GM23248 (cell line): ENCODE measurements around the gene BLACAT1. TPM values are rescaled to one million over a fixed set of nuclear protein-coding genes. Genes with fewer than 3 reads are reported as not detected.

ENCODE experiments used
- DNase-seq: peaks from one replicate; pipeline ENCODE4 v3.0.0-alpha.2; 2015
- H2AFZ ChIP-seq: fragments of 200-600 bp; sonication (generic); 2 replicates; pipeline ENCODE4 v1.6.1; 2016; ENCODE audit warnings: antibody characterized with exemption
- H3F3A ChIP-seq: fragments of 200-600 bp; sonication (generic); 2 replicates; pipeline ENCODE4 v1.6.1; 2016; ENCODE audit warnings: mild to moderate bottlenecking, antibody characterized with exemption, mixed run types; ENCODE audit not compliant: insufficient read depth
- H3K27ac ChIP-seq: fragments of 200-600 bp; sonication (generic); 2 replicates; pipeline ENCODE4 v1.5.1; 2016; ENCODE audit warnings: mild to moderate bottlenecking
- H3K27me3 ChIP-seq: fragments of 200-600 bp; sonication (generic); replicated peaks from 2 replicates; pipeline ENCODE4 v1.6.1; 2016; ENCODE audit warnings: mild to moderate bottlenecking; ENCODE audit not compliant: insufficient read depth
- H3K36me3 ChIP-seq: fragments of 200-600 bp; sonication (generic); 2 replicates; pipeline ENCODE4 v1.6.1; 2016; ENCODE audit warnings: low read depth, mild to moderate bottlenecking
- H3K4me1 ChIP-seq: fragments of 200-600 bp; sonication (generic); 2 replicates; pipeline ENCODE4 v1.6.1; 2016; ENCODE audit warnings: mild to moderate bottlenecking; ENCODE audit not compliant: insufficient read depth
- H3K4me2 ChIP-seq: fragments of 200-600 bp; sonication (generic); one replicate; pipeline ENCODE4 v1.6.1; 2016; ENCODE audit warnings: mild to moderate bottlenecking; ENCODE audit not compliant: unreplicated experiment
- H3K4me3 ChIP-seq: fragments of 200-600 bp; sonication (generic); 2 replicates; pipeline ENCODE4 v1.5.1; 2016; ENCODE audit warnings: mild to moderate bottlenecking
- H3K79me2 ChIP-seq: fragments of 200-600 bp; sonication (generic); 2 replicates; pipeline ENCODE4 v1.6.1; 2016; ENCODE audit warnings: mild to moderate bottlenecking; ENCODE audit not compliant: insufficient read depth
- H3K9ac ChIP-seq: fragments of 200-600 bp; sonication (generic); 2 replicates; pipeline ENCODE4 v1.6.1; 2016; ENCODE audit warnings: mild to moderate bottlenecking
- H3K9me2 ChIP-seq: fragments of 200-600 bp; sonication (generic); 2 replicates; pipeline ENCODE4 v1.6.1; 2016; ENCODE audit warnings: mixed run types, mild to moderate bottlenecking, moderate library complexity; ENCODE audit not compliant: insufficient read depth
- H3K9me3 ChIP-seq: fragments of 200-600 bp; sonication (generic); one replicate; pipeline ENCODE4 v1.6.1; 2017; ENCODE audit warnings: low read depth
- H4K20me1 ChIP-seq: fragments of 200-600 bp; sonication (generic); 2 replicates; pipeline ENCODE4 v1.6.0; 2016; ENCODE audit not compliant: insufficient read depth
- EZH2 ChIP-seq: fragments of 200-600 bp; sonication (generic); IDR thresholded peaks from 2 replicates; pipeline ENCODE4 v1.6.1; 2018; ENCODE audit warnings: antibody characterized with exemption, mild to moderate bottlenecking; ENCODE audit not compliant: insufficient read depth, poor library complexity, severe bottlenecking
- EZH2phosphoT487 ChIP-seq: fragments of 200-600 bp; sonication (generic); IDR thresholded peaks from 2 replicates; pipeline ENCODE4 v1.6.1; 2018; ENCODE audit warnings: antibody characterized with exemption, moderate library complexity, mild to moderate bottlenecking, low read depth; ENCODE audit not compliant: insufficient read depth
- WGBS, 2 experiments: methylation state at CpG; one replicate each; pipeline ENCODE4 v1.1.6; 2015 to 2017; ENCODE audit warnings: low lambda C conversion rate in 2 of 2, low coverage in 1 of 2; ENCODE audit errors: missing lambda C conversion rate in 2 of 2; 5-methylcytosine and 5-hydroxymethylcytosine counted together
- in situ Hi-C: fragments of 300-500 bp; cut with MboI; formaldehyde crosslinking; loops from 2 replicates; pipeline ENCODE4 v1.15.0; 2020
- polyA plus RNA-seq: library from polyadenylated mRNA; unstranded; fragments of >200 nt; fragmentation: Nextera tagmentation; extraction: Ambion mirVana; gene quantifications from 2 replicates; pipeline ENCODE4 v1.2.1, GENCODE V29; 2016
- total RNA-seq: library from RNA; depleted of rRNA; stranded (reverse); fragments of >200 nt; shearing (Covaris generic); gene quantifications from 2 replicates; pipeline ENCODE4 v1.2.3, GENCODE V29; 2014

The BLACAT1 gene
- total and polyA plus RNA-seq, 2 experiments from 2014 or later = not detected

DNA sequence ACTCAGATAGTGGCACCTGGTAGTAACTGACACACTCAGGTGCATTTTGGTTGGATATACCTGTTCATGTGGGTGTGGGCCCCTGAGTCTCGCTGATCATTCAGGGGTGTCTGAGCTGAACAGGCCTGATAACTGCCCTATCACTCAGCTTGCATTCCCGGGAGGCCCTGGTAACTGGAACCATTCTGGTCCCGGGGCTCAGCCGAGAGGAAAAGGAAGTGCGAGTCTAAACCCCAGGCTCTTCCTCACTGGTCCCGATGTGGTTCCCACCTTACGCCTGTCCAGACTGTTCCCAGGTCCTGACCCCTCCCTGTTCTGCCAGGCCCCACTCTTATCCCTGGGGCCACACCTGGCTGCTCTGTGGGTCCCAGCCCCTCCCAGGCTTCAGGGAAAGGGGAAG is 36.9 kb upstream of the BLACAT1 start:
- Histone ChIP-seq H3K4me1 (peaks cover 20% of the 10 kb centered on the region), H2AFZ (no peak overlapping the region), H3K36me3 (no peaks in the 10 kb centered on the region), H3K9ac (no peak overlapping the region), H3K4me3 (0 out of 2 replicates have a peak overlapping the region, but pooled peaks have one; percentile 1), H3K4me2 (peak overlapping the region; percentile 51), H3K9me2 (no peaks in the 10 kb centered on the region), H3K27ac (no peak overlapping the region), H3F3A (no peaks in the 10 kb centered on the region), H3K27me3 (peaks cover 11% of the 10 kb centered on the region), H4K20me1 (no peaks in the 10 kb centered on the region), H3K9me3 (no peaks in the 10 kb centered on the region), H3K79me2 (no peaks in the 10 kb centered on the region)
- TF ChIP-seq EZH2 (no peak), EZH2phosphoT487 (no peak)
- DNase-seq = no peak
- in situ Hi-C loops = no loop called here
- WGBS, 2 experiments = 37 to 45% methylated on average over 7 of the region's 7 CpGs

DNA sequence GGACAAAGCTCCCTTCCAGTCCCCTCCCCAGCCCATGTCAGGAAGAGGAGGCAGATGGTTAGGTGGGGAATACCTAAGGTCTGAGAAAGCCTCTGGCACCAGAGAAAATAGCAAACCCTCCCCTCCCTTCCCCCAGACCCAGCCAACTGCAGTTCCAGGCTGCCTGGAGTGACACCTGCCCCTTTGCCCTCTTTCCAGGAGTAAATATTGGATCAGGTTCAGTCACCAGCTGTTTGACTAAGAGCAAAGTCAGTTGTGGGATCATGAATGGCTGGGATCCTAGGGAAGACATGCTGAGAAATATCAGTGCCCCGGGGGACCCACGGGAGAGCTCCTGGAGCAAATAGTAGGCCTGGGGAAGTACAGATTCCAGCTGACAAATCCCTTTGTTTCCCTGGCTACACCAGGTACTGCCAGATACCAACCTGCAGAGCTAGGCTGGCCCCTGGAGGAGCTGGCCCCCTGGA is 36.4 kb upstream of the BLACAT1 start:
- Histone ChIP-seq H3K4me3 (no peak overlapping the region), H3F3A (no peaks in the 10 kb centered on the region), H3K27ac (no peak overlapping the region), H3K36me3 (no peaks in the 10 kb centered on the region), H2AFZ (no peak overlapping the region), H3K9me2 (no peaks in the 10 kb centered on the region), H4K20me1 (no peaks in the 10 kb centered on the region), H3K9ac (no peak overlapping the region), H3K79me2 (no peaks in the 10 kb centered on the region), H3K27me3 (peaks cover 11% of the 10 kb centered on the region), H3K4me2 (no peak overlapping the region), H3K4me1 (peaks cover 20% of the 10 kb centered on the region), H3K9me3 (no peaks in the 10 kb centered on the region)
- TF ChIP-seq EZH2phosphoT487 (no peak), EZH2 (no peak)
- in situ Hi-C loops = no loop called here
- no peak for DNase-seq
- WGBS, 2 experiments = 4 to 28% methylated on average over 2 of the region's 2 CpGs

DNA sequence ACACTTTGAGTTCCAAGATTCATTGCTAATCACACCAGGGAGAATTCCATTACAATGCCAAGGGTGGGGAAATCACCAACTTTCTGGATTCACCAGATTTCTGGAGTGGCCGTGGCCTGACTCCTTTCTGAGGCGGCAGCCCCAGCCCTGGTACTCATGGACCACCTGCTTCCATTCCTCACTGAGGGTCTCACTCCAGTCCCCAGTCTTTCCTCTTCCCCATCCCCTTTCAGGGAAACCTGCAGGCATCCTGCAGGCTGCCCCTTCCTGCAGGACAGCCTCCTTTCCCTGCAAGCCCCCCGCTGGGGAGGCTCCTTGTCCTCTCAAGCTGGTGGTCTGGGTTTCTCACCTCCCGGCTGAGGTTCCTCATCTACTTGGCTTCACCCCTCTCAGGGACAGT is 35.9 kb upstream of the BLACAT1 start:
- Histone ChIP-seq H4K20me1 (no peaks in the 10 kb centered on the region), H3K27ac (no peak overlapping the region), H3K9ac (no peak overlapping the region), H3K4me3 (no peak overlapping the region), H3K27me3 (peaks cover 11% of the 10 kb centered on the region), H3K9me2 (no peaks in the 10 kb centered on the region), H3F3A (no peaks in the 10 kb centered on the region), H2AFZ (no peak overlapping the region), H3K4me2 (no peak overlapping the region), H3K79me2 (no peaks in the 10 kb centered on the region), H3K36me3 (no peaks in the 10 kb centered on the region), H3K9me3 (no peaks in the 10 kb centered on the region), H3K4me1 (peaks cover 20% of the 10 kb centered on the region)
- in situ Hi-C loops = no loop called here
- no peak for TF ChIP-seq EZH2phosphoT487
- peak; percentile 26 for DNase-seq
- 5 to 13% methylated on average over 4 of the region's 4 CpGs for WGBS, 2 experiments

DNA sequence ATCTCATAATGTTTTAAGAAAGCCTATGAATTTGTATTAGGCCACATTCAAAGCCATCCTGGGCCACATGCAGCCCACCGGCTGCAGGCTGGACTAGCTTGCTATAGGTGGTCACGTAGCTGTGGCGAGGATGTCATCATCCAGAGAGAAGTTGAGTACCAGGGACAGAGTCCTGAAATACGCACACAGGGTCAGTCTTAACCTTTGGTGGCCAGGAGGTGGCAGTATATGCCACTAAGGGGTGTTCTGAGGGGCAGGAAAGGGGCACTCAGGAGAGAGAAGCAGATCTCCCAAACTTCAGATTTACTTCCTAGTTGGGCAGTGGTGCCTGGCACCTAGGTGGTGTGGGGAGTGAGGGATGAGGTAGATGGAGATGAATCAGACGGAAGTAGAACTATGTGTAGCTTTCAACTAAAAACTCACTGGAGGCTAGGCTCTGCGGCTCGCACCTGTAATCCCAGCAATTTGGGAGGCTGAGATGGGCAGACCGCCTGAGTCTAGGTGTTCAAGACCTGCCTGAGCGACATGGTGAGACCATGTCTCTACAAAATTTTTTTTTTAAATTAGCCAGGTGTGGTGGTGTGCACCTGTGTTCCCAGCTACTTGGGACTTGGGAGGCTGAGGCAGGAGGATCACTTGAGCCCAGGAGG is 32.4 kb upstream of the BLACAT1 start:
- Histone ChIP-seq H3K27ac (no peak overlapping the region), H3K4me3 (no peak overlapping the region), H3K36me3 (no peaks in the 10 kb centered on the region), H3K27me3 (peaks cover 18% of the 10 kb centered on the region), H3K9ac (no peak overlapping the region), H3K9me3 (no peaks in the 10 kb centered on the region), H3F3A (no peaks in the 10 kb centered on the region), H3K79me2 (no peaks in the 10 kb centered on the region), H3K9me2 (no peaks in the 10 kb centered on the region), H3K4me2 (no peak overlapping the region), H2AFZ (no peak overlapping the region), H4K20me1 (no peaks in the 10 kb centered on the region), H3K4me1 (peaks cover 17% of the 10 kb centered on the region)
- in situ Hi-C loops = loop anchor here (10.0 kb wide), 1 partner anchor 133 kb away; the partner anchor contains the start of gene KLHDC8A
- peak; percentile 77 for DNase-seq
- TF ChIP-seq EZH2phosphoT487 (no peak), EZH2 (no peak)
- 34 to 39% methylated on average over 9 of the region's 9 CpGs for WGBS, 2 experiments
